Neuronal stem cell (in vitro differentiated cells): ENCODE measurements around the gene GALNTL6.

Source experiments
- DNase-seq: peaks from one replicate; pipeline ENCODE4 v3.0.0-alpha.2; 2013; ENCODE audit warnings: low spot score
- H2AFZ ChIP-seq: one replicate; pipeline ENCODE4 v1.6.1; 2013; ENCODE audit warnings: mild to moderate bottlenecking, low read length, inconsistent platforms
- H2AK5ac ChIP-seq: 2 replicates; pipeline ENCODE4 v1.6.1; 2013; ENCODE audit warnings: low read depth, mild to moderate bottlenecking, inconsistent platforms, low read length, moderate library complexity, mixed read lengths
- H2BK120ac ChIP-seq: 2 replicates; pipeline ENCODE4 v1.6.1; 2013; ENCODE audit warnings: low read depth, mild to moderate bottlenecking, inconsistent platforms, low read length, moderate library complexity, mixed read lengths
- H2BK12ac ChIP-seq: one replicate; pipeline ENCODE4 v1.6.1; 2013; ENCODE audit warnings: low read length, inconsistent platforms
- H2BK15ac ChIP-seq: 2 replicates; pipeline ENCODE4 v1.6.1; 2013; ENCODE audit warnings: mild to moderate bottlenecking, low read length, inconsistent platforms, mixed read lengths
- H2BK5ac ChIP-seq: one replicate; pipeline ENCODE4 v1.6.1; 2013; ENCODE audit warnings: inconsistent platforms, mild to moderate bottlenecking, low read length, moderate library complexity
- H3K14ac ChIP-seq: one replicate; pipeline ENCODE4 v1.6.1; 2013; ENCODE audit warnings: low read length, inconsistent platforms
- H3K18ac ChIP-seq: 2 replicates; pipeline ENCODE4 v1.6.1; 2013; ENCODE audit warnings: low read length, inconsistent platforms
- H3K23ac ChIP-seq: 2 replicates; pipeline ENCODE4 v1.6.1; 2013; ENCODE audit warnings: low read depth, mild to moderate bottlenecking, mixed read lengths, low read length, inconsistent platforms; ENCODE audit not compliant: poor library complexity
- H3K27ac ChIP-seq: replicated peaks from 3 replicates; pipeline ENCODE4 v1.5.1; 2013; ENCODE audit warnings: low read length, inconsistent platforms
- H3K27me3 ChIP-seq, 3 experiments: 2 replicates each; pipeline ENCODE4 v1.6.1; 2013; ENCODE audit warnings: low read length in 3 of 3, mild to moderate bottlenecking in 2 of 3, inconsistent platforms in 1 of 3, low read depth in 1 of 3, mixed read lengths in 1 of 3, moderate library complexity in 1 of 3; ENCODE audit not compliant: control insufficient read depth in 3 of 3, insufficient read depth in 3 of 3
- H3K36me3 ChIP-seq, 2 donors: replicated peaks in 1 of 2; 2 replicates each; pipeline ENCODE4 v1.6.1; 2013; ENCODE audit warnings: low read length in 2 of 2; ENCODE audit not compliant: control insufficient read depth in 2 of 2, insufficient read depth in 2 of 2
- H3K4ac ChIP-seq: 2 replicates; pipeline ENCODE4 v1.6.1; 2013; ENCODE audit warnings: inconsistent platforms, mild to moderate bottlenecking, low read length, moderate library complexity
- H3K4me1 ChIP-seq, 2 donors: 1 replicate in 1 of 2; 2 replicates in 1 of 2; pipeline ENCODE4 v1.6.1; 2013; ENCODE audit warnings: low read length in 2 of 2, low read depth in 1 of 2; ENCODE audit not compliant: control insufficient read depth in 2 of 2, insufficient read depth in 1 of 2
- H3K4me2 ChIP-seq: one replicate; pipeline ENCODE4 v1.6.1; 2013; ENCODE audit warnings: mild to moderate bottlenecking, low read length, inconsistent platforms; ENCODE audit not compliant: insufficient read depth, poor library complexity, severe bottlenecking
- H3K4me3 ChIP-seq, 2 donors: 2 replicates each; pipeline ENCODE4 v1.5.1; 2013; ENCODE audit warnings: low read length in 2 of 2, mild to moderate bottlenecking in 2 of 2, inconsistent platforms in 1 of 2, moderate library complexity in 1 of 2
- H3K79me1 ChIP-seq: one replicate; pipeline ENCODE4 v1.6.1; 2013; ENCODE audit warnings: low read depth, mild to moderate bottlenecking, inconsistent platforms, low read length, moderate library complexity
- H3K9ac ChIP-seq: one replicate; pipeline ENCODE4 v1.6.1; 2013; ENCODE audit warnings: mild to moderate bottlenecking, low read depth, low read length, inconsistent platforms; ENCODE audit not compliant: poor library complexity
- H3K9me3 ChIP-seq, 2 donors: replicated peaks in 1 of 2; 2 replicates each; pipeline versions ENCODE3 to v1.6.1; 2013; ENCODE audit warnings: low read length in 2 of 2, mild to moderate bottlenecking in 2 of 2, inconsistent platforms in 1 of 2, low read depth in 1 of 2, mixed read lengths in 1 of 2, moderate library complexity in 1 of 2; ENCODE audit not compliant: control insufficient read depth in 2 of 2, insufficient read depth in 1 of 2
- H4K8ac ChIP-seq: one replicate; pipeline ENCODE4 v1.6.1; 2013; ENCODE audit warnings: low read depth, mild to moderate bottlenecking, inconsistent platforms, low read length, moderate library complexity
- H4K91ac ChIP-seq: one replicate; pipeline ENCODE4 v1.6.1; 2013; ENCODE audit warnings: low read length, low read depth, mild to moderate bottlenecking, inconsistent platforms; ENCODE audit not compliant: poor library complexity
- WGBS, 2 donors: extraction: QIAGEN DNeasy Blood & Tissue Kit; methylation state at CpG; one replicate each; pipeline ENCODE4 v1.1.7; 2013; ENCODE audit warnings: missing lambda C conversion rate in 2 of 2, mixed read lengths in 1 of 2; ENCODE audit not compliant: insufficient read length in 2 of 2, insufficient replicate concordance in 1 of 2; ENCODE audit errors: extremely low coverage in 2 of 2; 5-methylcytosine and 5-hydroxymethylcytosine counted together

GALNTL6 gene

DNA sequence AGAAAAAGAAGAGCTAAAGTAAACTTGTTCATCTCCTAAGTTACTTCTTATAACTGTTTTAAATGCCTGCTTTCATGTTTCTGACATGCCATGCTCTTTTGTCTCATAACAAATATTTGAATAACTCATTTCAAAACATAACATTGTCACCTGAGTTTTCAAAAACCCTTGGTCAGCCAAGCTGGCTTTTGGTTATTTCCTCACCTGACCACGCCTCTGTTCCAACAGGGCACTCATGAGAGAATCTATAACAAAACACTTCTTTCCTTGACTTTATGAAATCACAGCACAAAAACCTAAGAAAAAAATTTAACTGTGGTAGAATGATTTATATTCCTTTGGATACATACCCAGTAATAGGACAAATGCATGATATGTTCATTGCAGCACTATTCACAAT is 1182.5 kb downstream of the GALNTL6 start:
- H3K4me3 ChIP-seq = no peak overlapping the region
- H3K4ac ChIP-seq = no peak overlapping the region
- H2BK12ac ChIP-seq = no peak overlapping the region
- no peaks in the 10 kb centered on the region for H3K27me3 ChIP-seq
- no peak for DNase-seq
- no peak overlapping the region for H3K18ac ChIP-seq
- H3K14ac ChIP-seq = no peak overlapping the region
- no CpG with 5 or more reads among the region's 1 CpG for WGBS, 2 donors
- no peak overlapping the region for H2AFZ ChIP-seq
- no peak overlapping the region for H2AK5ac ChIP-seq
- H3K23ac ChIP-seq = no peak overlapping the region
- no peak overlapping the region for H3K27ac ChIP-seq
- H4K8ac ChIP-seq = no peak overlapping the region
- no peak overlapping the region for H2BK5ac ChIP-seq
- H3K9me3 ChIP-seq = no peaks in the 10 kb centered on the region
- no peaks in the 10 kb centered on the region for H3K79me1 ChIP-seq
- H2BK120ac ChIP-seq = no peak overlapping the region
- H3K9ac ChIP-seq = no peak overlapping the region
- no peak overlapping the region for H4K91ac ChIP-seq
- no peaks in the 10 kb centered on the region for H3K36me3 ChIP-seq
- H3K4me1 ChIP-seq = peaks cover 2 to 5% of the 10 kb centered on the region in 2 donors
- no peak overlapping the region for H2BK15ac ChIP-seq
- H3K4me2 ChIP-seq = no peak overlapping the region

DNA sequence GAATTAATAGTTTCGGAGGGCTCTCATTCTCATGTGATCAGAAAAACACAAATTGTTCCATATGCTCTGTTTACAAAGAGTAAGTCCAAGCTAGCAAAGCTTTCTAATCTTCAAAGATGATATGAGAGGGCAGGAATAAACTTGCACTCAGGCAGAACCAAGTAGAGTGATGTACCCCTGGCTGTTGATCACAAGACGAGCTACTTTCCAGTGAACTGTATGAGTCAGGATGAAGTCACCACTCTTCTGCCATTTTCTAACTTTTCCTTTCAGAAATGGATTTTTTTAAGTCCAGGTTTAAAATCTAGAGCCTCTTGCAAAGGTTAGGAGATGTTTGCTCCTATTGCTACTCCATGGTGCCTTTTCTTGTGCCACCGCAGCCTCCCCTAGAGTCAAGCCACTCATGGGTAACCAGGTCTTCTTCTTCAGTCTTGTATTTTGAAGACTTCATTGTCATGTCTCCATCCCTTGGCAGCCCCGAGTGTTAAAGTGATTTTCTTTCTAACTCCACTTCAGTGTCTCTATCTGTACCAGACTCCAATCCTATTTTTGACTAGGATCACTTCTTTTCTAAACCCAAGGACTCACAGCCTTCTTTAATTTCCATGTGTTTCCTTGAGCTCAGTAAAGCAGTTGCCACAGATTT is 1183.5 kb downstream of the GALNTL6 start:
- Histone ChIP-seq H3K4me2 (no peak overlapping the region), H2BK15ac (no peak overlapping the region), H3K27ac (no peak overlapping the region), H2BK12ac (no peak overlapping the region), H3K4me3 (no peak overlapping the region), H3K4ac (no peak overlapping the region), H4K8ac (no peak overlapping the region), H2BK120ac (no peak overlapping the region), H3K36me3 (no peaks in the 10 kb centered on the region), H3K18ac (no peak overlapping the region), H3K27me3 (no peaks in the 10 kb centered on the region), H4K91ac (no peak overlapping the region), H3K79me1 (no peaks in the 10 kb centered on the region), H3K4me1 (peaks cover 2 to 5% of the 10 kb centered on the region in 2 donors), H3K9ac (no peak overlapping the region), H2BK5ac (no peak overlapping the region), H3K14ac (no peak overlapping the region), H2AK5ac (no peak overlapping the region), H2AFZ (no peak overlapping the region), H3K9me3 (no peaks in the 10 kb centered on the region), H3K23ac (no peak overlapping the region)
- no peak for DNase-seq
- no CpG with 5 or more reads among the region's 4 CpGs for WGBS, 2 donors

DNA sequence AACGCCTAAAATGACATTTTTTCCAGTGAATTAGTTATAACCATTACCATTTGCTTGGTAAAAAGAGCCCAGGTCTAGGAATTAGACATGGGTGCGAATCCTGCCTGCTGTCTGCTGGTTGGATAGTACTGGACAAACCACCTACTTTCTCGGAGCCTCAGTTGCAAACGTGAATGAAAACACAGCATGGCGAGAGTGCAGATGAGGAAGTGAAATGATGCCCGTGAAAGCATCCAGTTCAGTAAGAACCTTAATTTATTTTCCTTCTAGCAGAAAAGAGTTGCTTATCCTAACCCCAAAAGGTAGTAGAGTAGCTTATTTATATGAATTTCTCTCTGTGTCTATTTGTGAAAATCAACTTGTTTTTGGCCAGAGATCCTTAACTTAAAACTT is 1184.0 kb downstream of the GALNTL6 start:
- Histone ChIP-seq H4K91ac (no peak overlapping the region), H3K4me2 (no peak overlapping the region), H3K4ac (no peak overlapping the region), H3K79me1 (no peaks in the 10 kb centered on the region), H3K27me3 (no peaks in the 10 kb centered on the region), H3K18ac (no peak overlapping the region), H3K23ac (no peak overlapping the region), H2AK5ac (no peak overlapping the region), H2BK12ac (no peak overlapping the region), H2BK120ac (no peak overlapping the region), H3K27ac (no peak overlapping the region), H3K9ac (no peak overlapping the region), H3K9me3 (no peaks in the 10 kb centered on the region), H2BK5ac (no peak overlapping the region), H4K8ac (no peak overlapping the region), H3K4me1 (peaks cover 2 to 5% of the 10 kb centered on the region in 2 donors), H3K14ac (no peak overlapping the region), H3K4me3 (no peak overlapping the region), H3K36me3 (no peaks in the 10 kb centered on the region), H2BK15ac (no peak overlapping the region), H2AFZ (no peak overlapping the region)
- no CpG with 5 or more reads among the region's 6 CpGs for WGBS, 2 donors
- DNase-seq = no peak

DNA sequence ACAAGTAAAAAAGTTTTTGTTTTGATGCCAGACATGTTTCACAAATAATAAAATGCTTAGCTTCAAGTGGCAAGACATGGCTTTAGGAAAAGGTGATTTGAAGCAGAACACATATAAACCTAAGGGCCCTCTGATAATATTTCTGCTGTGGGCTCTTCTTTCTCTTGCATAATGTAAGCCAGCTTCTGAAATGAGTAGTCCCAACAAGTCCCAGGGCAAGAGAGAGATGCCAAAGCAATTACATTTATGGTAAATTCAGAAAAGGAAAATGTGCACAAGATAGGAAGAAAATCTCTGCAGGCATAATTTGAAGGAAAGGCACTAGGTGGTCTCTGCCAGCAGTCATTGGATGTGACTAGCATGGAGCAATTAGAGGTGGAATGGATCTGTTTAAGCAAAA is 1184.7 kb downstream of the GALNTL6 start:
- H2AK5ac ChIP-seq = no peak overlapping the region
- no peak overlapping the region for H3K9ac ChIP-seq
- H3K27ac ChIP-seq = no peak overlapping the region
- H3K14ac ChIP-seq = no peak overlapping the region
- no peak overlapping the region for H3K4me3 ChIP-seq
- no peak overlapping the region for H3K18ac ChIP-seq
- no peak overlapping the region for H2AFZ ChIP-seq
- H3K9me3 ChIP-seq = no peaks in the 10 kb centered on the region
- no peaks in the 10 kb centered on the region for H3K79me1 ChIP-seq
- no peaks in the 10 kb centered on the region for H3K27me3 ChIP-seq
- no peak overlapping the region for H4K8ac ChIP-seq
- H3K23ac ChIP-seq = no peak overlapping the region
- H3K4ac ChIP-seq = no peak overlapping the region
- no peaks in the 10 kb centered on the region for H3K36me3 ChIP-seq
- H3K4me2 ChIP-seq = no peak overlapping the region
- peaks cover 2 to 5% of the 10 kb centered on the region in 2 donors for H3K4me1 ChIP-seq
- no peak overlapping the region for H2BK120ac ChIP-seq
- H4K91ac ChIP-seq = no peak overlapping the region
- H2BK15ac ChIP-seq = no peak overlapping the region
- DNase-seq = no peak
- H2BK12ac ChIP-seq = no peak overlapping the region
- no peak overlapping the region for H2BK5ac ChIP-seq
